Inflammatory macrophage (primary cell): Measurements from ENCODE around the gene KLHDC8A.
"Not testable (repeated sequence)": the region's sequence is repeated elsewhere in the genome, so short reads cannot be mapped to it uniquely, and the experiment has no call there.

Source experiments
- DNase-seq, 2 donors: peaks; one replicate each; pipeline ENCODE4 v3.0.0-alpha.2; 2020 to 2022

The KLHDC8A gene

GRCh38 chr1:205371871-205372660 is 15.3 kb upstream of the KLHDC8A start:
- DNase-seq, result no peak

- DNase-seq, result no peak
Measured at GRCh38 chr1:205370780-205371179, 14.1 kb upstream of the KLHDC8A start.

DNA sequence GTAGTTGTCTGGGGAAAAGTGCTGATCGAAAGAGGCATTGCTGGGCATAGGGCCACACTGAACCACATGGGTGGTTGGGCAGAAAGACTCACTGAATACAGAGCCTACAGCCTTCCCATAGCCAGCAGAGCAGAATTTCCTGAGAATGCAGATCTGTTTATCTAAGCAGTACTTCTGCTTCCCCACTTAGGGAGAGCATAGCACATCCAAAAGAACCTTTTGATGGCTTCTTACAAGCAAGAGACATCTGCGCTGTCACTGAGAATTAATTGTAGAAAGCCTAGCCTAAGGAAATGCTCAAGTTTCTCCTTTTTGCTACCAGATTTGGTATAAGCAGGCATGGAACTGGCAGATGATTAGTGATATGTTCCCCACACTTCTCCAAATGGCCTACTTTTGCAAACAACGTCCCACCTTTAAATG is 13.0 kb upstream of the KLHDC8A start:
- DNase-seq, result no peak

DNA sequence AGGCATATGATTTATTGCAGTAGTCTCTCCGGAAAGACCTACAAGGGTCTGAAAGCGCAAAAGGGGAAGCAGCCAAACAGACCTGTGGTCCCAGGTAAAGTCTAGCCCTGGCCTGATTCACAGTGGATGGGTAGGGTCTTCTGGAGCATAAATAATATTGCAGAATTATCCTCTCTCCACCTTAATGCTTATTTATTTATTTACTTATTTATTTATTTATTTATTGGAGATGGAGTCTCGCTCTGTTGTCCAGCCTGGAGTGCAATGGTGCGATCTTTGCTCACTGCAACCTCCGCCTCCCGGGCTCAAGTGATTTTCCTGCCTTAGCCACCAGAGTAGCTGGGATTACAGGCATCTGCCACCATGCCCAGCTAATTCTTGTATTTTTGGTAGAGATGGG is 11.8 kb upstream of the KLHDC8A start:
- no peak for DNase-seq

DNA sequence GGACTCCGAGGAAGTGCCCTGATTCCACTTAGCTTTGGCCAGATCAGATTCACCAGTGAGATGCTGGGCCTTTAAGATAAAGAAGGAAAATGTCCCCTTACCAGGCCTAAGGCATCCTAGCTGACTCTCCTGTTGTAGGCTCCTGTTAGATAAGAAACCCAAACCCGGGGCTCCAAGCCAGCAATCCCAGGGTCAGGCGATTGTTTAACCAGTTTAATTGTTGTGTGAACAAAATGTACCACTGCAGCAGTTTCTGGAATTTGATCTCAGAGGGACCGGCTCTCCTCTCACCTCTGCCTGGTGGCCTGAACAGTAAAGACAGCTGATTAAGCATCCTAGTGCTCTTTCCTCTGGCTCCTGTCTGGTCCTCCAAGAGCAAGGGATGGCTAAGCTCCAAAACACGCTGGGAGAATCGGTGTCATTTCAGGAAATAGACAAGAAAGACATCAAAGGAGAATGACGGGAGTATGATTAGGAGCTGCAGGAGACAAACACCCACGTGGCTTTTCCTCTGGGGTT is 9.3 kb upstream of the KLHDC8A start:
- DNase-seq, result no peak

DNA sequence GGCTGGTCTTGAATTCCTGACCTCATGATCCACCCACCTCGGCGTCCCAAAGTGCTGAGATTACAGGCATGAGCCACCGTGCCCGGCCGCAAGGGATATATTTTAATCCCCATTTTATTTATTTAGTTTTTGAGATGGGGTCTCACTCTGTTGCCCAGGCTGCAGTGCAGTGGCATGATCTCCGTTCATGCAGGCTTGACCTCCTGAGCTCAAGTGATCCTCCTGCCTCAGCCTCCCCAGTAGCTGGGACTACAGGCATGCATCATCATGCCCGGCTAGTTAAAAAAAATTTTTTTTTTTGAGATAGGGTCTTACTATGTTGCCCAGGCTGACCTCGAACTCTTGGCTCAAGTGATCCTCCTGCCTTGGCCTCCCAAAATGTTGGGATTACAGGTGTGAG is 8.4 kb upstream of the KLHDC8A start:
- not testable (repeated sequence) for DNase-seq

- no peak for DNase-seq
Measured at GRCh38 chr1:205360891-205361290, 4.2 kb upstream of the KLHDC8A start.

- no peak for DNase-seq
Measured at GRCh38 chr1:205359771-205360565, 3.2 kb upstream of the KLHDC8A start.

DNA sequence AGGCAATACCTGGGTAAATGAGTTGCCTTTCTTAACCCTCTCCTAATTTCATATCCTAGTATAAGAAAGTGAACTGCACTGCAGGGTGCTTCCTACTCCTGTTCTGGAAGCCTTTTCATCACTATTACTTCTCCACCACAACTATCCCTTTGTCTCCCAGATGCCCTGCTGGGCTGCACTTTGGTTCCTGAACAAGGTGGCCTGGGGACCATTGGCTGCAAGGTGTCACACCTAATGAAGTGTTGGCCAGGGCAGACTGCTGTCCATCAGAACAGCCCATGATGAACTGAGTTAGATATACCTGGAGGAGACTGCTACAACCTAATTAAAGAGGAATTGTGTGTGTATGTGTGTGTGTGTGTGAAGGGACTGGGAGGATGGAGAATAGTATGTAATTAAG is 1.9 kb upstream of the KLHDC8A start:
- no peak for DNase-seq

DNA sequence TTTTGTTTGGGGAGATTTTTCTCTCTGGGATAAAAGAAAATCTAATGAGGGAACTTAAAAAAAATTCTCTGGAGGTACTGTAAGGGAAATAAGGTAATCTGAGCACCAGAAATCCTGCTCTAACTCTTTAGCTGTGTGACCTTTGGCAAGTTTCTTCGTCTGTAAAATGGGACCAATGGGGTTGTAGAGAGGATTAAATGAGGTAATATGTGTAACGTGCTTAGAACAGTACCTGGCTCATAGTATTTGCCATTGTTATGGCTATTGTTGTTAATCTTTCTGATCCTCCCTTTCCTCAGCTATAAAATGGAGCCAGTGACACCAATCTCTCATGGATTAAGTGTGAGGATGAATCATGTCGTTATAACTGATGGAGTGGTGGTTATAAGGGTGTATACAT is 845 bp upstream of the KLHDC8A start:
- DNase-seq, result no peak

- DNase-seq, result no peak
Measured at GRCh38 chr1:205355075-205355453, 1.7 kb downstream of the KLHDC8A start.

DNA sequence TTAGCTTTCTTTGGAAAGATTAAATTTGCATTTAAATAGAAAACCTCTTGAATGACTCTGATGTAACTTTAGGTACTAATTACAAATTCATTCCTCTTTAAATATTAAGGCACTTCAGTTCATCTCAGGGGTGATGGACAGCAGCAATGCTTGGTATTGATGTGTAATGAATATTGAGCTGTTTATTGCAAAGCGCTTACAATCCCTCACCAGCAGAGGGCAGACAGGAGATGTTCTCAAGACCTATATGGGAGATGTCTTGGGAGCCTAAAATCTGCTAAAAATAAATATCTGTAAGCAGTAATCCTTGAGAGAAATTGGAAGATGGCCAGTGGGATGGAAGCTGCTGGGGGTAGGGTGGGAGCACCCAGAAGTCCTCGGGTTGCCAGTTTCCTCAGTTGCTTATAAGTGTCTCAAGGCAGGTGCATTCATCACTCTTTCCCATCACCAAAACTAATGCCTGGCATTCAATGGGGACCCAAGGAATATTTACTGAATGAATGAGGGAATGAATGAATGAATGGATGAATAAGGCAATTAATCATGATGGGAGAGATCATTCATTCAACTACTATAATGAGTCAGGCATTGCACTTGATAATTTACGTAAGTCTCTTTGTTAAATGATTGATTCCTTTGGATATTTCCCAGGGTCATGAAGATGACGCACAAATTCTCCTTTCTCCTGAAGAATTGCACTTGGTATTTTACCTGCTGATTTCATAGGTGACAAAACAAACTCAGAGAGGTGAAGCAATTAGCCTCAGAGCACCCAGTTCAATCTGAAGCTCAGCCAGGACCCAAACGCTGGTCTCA is 2.3 kb downstream of the KLHDC8A start:
- peak; percentile 58 to 69 for DNase-seq

DNA sequence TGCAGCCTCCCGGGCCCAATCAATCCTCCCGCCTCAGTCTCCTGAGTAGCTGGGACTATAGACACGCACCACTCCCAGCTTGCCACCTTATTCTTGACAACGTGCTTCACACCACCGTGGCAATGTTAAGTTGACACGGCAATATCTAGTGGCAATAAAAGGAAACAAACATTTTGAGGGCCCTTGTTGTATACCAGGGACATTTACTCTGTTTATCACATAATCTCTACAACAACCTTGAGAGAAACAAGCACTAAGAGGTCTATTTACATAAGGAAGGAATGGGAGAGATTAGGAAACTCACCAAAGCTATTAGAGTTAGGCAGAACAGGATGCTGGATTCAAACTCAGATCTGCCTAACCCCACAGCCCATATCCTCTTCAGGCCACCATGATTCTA is 3.1 kb downstream of the KLHDC8A start:
- DNase-seq, result no peak

- no peak for DNase-seq
Measured at GRCh38 chr1:205353191-205353590, 3.5 kb downstream of the KLHDC8A start.

DNA sequence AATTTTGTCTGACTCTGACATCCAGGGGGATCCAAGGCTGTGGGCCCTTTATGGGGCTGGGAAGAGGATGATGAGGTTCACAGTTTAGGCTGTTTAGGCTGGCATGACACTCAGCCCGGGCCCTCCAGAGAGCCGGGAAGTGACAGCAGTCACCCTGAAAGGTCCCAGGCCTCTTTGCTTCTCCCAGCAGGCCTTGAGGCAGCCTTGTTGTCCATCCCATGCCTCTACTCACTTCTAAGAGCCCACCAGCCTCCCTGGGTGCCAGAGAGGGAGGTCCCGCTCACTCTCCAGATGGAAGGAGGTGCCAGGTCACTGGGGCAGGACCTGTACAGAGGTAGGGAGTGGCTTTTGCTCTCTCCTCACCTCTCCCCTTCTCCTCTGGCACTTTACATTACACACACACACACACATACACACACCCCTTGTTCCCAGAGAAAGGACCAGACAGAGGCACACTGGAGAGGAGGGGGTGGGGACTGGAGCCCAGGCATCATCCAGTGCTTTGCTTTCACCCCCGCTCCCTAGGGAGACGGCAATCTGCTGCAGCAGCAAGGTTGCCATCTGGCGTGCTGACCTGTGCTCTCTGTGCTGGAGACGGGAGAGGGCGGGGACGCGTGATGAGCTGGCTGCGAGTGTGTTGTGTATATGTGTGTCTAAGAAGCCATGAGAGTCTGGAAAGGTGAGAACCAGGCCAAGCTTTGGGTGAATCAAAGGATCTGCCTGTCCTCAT is 4.6 kb downstream of the KLHDC8A start:
- no peak for DNase-seq

- no peak for DNase-seq
Measured at GRCh38 chr1:205350691-205351141, 6.0 kb downstream of the KLHDC8A start.

- no peak for DNase-seq
Measured at GRCh38 chr1:205350124-205350523, 6.6 kb downstream of the KLHDC8A start.

- DNase-seq, result no peak
Measured at GRCh38 chr1:205348554-205349487, 7.9 kb downstream of the KLHDC8A start.

- DNase-seq, result no peak
Measured at GRCh38 chr1:205346956-205347574, 9.7 kb downstream of the KLHDC8A start.

DNA sequence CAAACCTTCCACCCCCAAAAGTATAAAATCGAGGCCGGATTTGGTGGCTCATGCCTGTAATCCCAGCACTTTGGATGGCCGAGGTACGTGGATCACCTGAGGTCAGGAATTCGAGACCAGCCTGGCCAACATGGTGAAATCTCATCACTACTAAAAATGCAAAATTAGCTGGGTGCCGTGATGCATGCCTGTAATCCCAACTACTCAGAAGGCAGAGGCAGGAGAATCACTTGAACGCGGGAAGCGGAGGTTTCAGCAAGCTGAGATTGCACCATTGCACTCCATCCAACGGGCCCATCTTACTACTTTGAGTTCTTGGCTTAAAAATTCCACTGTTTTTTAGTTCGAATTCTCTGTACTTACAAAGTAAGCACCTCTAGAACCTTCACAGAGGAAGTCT is 11.0 kb downstream of the KLHDC8A start:
- DNase-seq, result no peak
